HG02571 (cell line): ENCODE results near the gene SSTR3.

Experiments used
- ATAC-seq: cut with Tn5 transposase; IDR thresholded peaks from one replicate; pipeline ENCODE4 v1.9.1; 2021; ENCODE audit warnings: mild to moderate bottlenecking, moderate library complexity; ENCODE audit not compliant: unreplicated experiment

SSTR3 gene

DNA sequence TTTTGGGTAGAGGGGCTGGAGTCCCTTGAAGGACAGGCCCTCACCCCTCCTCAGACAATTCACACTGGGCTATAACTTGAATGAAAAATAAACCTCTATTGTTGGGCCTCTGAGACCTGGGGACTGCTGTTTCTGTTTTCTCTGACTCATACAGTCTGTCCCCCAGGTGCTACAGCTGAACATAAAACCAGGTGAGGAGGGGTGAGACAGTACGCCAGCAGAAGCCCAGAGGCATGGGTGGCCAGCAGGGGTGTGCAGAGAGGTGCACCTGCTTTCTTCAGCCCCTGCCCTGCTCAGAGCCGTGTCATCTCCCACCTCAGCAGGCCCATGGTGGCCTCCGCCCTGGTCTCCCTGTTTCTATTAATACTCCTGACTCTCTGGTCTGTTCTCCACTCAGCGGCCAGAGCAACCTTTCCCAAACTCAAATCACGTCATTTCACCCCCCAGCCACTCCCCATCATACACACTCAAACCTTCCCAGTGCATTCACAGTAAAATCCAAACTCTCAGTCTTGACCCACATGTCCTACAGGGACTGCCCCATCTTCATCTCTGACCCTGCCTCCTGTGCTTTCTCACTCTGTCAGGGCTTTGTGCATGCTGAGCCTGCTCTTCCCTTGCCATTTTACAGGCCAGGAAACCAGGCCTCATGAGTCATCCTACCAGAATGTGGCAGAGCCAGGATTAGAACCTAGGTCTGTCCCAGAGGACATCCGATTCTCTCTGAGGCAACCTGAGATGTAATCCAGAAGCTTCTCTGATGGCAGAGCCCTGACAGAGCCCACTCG, 57.2 kb downstream of the SSTR3 start:
- ATAC-seq = no peak
